ENCODE measurements around the gene SRSF6.
"Not testable (repeated sequence)": the region's sequence is repeated elsewhere in the genome, so short reads cannot be mapped to it uniquely, and the experiment has no call there.

SRSF6 gene

GRCh38 chr20:43490038-43490437 lies 32.3 kb downstream of the SRSF6 start:
- TF ChIP-seq CTCF (IDR thresholded peaks at IDR 0.05; ENCODE audit: insufficient read depth, missing control alignments): no peak
- DNase-seq (ENCODE audit: insufficient read length, low spot score) (no peak), FAIRE-seq (no peak)

- no peak for TF ChIP-seq CTCF (IDR thresholded peaks at IDR 0.05; ENCODE audit: insufficient read depth, missing control alignments)
- no peak for FAIRE-seq
- no peak for DNase-seq (ENCODE audit: insufficient read length, low spot score)
Observed at GRCh38 chr20:43492101-43492500, 34.4 kb downstream of the SRSF6 start.

- DNase-seq (ENCODE audit: insufficient read length, low spot score) (no peak), FAIRE-seq (no peak)
Observed at GRCh38 chr20:43495388-43495787, 37.7 kb downstream of the SRSF6 start.

GRCh38 chr20:43502021-43502420 lies 44.3 kb downstream of the SRSF6 start:
- DNase-seq (ENCODE audit: insufficient read length, low spot score); FAIRE-seq: not testable (repeated sequence)

More at GRCh38 chr20:43495388-43495787, 37.7 kb downstream of the SRSF6 start:
- no peak for TF ChIP-seq CTCF (IDR thresholded peaks at IDR 0.05; ENCODE audit: insufficient read depth, missing control alignments)

- DNase-seq (ENCODE audit: insufficient read length, low spot score) (no peak), FAIRE-seq (no peak)
- no peak for TF ChIP-seq CTCF (IDR thresholded peaks at IDR 0.05; ENCODE audit: insufficient read depth, missing control alignments)
Observed at GRCh38 chr20:43506238-43506637, 48.5 kb downstream of the SRSF6 start.

- peak; percentile 77 for DNase-seq (ENCODE audit: insufficient read length, low spot score)
- FAIRE-seq: no peak
- no peak for TF ChIP-seq CTCF (IDR thresholded peaks at IDR 0.05; ENCODE audit: insufficient read depth, missing control alignments)
Observed at GRCh38 chr20:43507150-43508080, 49.7 kb downstream of the SRSF6 start, which contains the start of gene L3MBTL1. Gene L3MBTL1, plus strand, starts transcription at chr20:43507697. Its CDS starts 5,807 bp downstream, at chr20:43513504.

GRCh38 chr20:43508106-43508505 lies 50.4 kb downstream of the SRSF6 start:
- FAIRE-seq: no peak
- no peak for DNase-seq (ENCODE audit: insufficient read length, low spot score)
- TF ChIP-seq CTCF (IDR thresholded peaks at IDR 0.05; ENCODE audit: insufficient read depth, missing control alignments): no peak
